GM23338 (cell line): Measurements from ENCODE around the gene CMSS1. TPM values are rescaled to one million over a fixed set of nuclear protein-coding genes. Genes with fewer than 3 reads are reported as not detected.

Experiments
- ATAC-seq: fragments of 200-7000 bp; cut with Tn5 transposase; 3 replicates; pipeline ENCODE4 v1.9.1; 2020
- DNase-seq: peaks from one replicate; pipeline ENCODE4 v3.0.0-alpha.2; 2015; ENCODE audit warnings: low spot score
- H2AFZ ChIP-seq: fragments of 200-600 bp; sonication (generic); 2 replicates; pipeline ENCODE4 v1.8.0; 2016; ENCODE audit warnings: antibody characterized with exemption, mild to moderate bottlenecking, moderate library complexity
- H3F3A ChIP-seq: fragments of 200-600 bp; sonication (generic); replicated peaks from 2 replicates; pipeline ENCODE4 v1.8.0; 2017; ENCODE audit warnings: antibody characterized with exemption, mixed run types, low read depth
- H3K27ac ChIP-seq: fragments of 200-600 bp; sonication (generic); 2 replicates; pipeline ENCODE4 v1.6.1; 2016; ENCODE audit warnings: low read depth
- H3K27me3 ChIP-seq: fragments of 200-600 bp; sonication (generic); 2 replicates; pipeline ENCODE4 v1.8.0; 2016; ENCODE audit warnings: mild to moderate bottlenecking, mixed run types, moderate library complexity; ENCODE audit not compliant: insufficient read depth
- H3K36me3 ChIP-seq: fragments of 200-600 bp; sonication (generic); 2 replicates; pipeline ENCODE4 v1.8.0; 2016; ENCODE audit warnings: mild to moderate bottlenecking; ENCODE audit not compliant: insufficient read depth
- H3K4me1 ChIP-seq: fragments of 200-600 bp; sonication (generic); 2 replicates; pipeline ENCODE4 v1.8.0; 2016; ENCODE audit warnings: mild to moderate bottlenecking, moderate library complexity; ENCODE audit not compliant: insufficient read depth
- H3K4me2 ChIP-seq: fragments of 200-600 bp; sonication (generic); 2 replicates; pipeline ENCODE4 v1.7.1; 2017; ENCODE audit warnings: mixed run types
- H3K4me3 ChIP-seq: fragments of 200-600 bp; sonication (generic); 2 replicates; pipeline ENCODE4 v1.6.1; 2016; ENCODE audit warnings: mixed run types
- H3K79me2 ChIP-seq: fragments of 200-600 bp; sonication (generic); replicated peaks from 2 replicates; pipeline ENCODE4 v1.8.0; 2017; ENCODE audit warnings: mild to moderate bottlenecking; ENCODE audit not compliant: insufficient read depth
- H3K9me2 ChIP-seq: fragments of 200-600 bp; sonication (generic); 2 replicates; pipeline ENCODE4 v1.8.0; 2017; ENCODE audit not compliant: insufficient read depth
- H4K20me1 ChIP-seq: fragments of 200-600 bp; sonication (generic); replicated peaks from 2 replicates; pipeline ENCODE4 v1.8.0; 2017; ENCODE audit warnings: mild to moderate bottlenecking; ENCODE audit not compliant: insufficient read depth
- H3K27ac Mint-ChIP-seq: 2 replicates; pipeline ENCODE4 v1.8.0; 2020; ENCODE audit warnings: inconsistent platforms, mild to moderate bottlenecking, moderate library complexity, mixed read lengths
- H3K27me3 Mint-ChIP-seq: 3 replicates; pipeline ENCODE4 v1.8.0; 2022; ENCODE audit warnings: low read depth, mild to moderate bottlenecking, moderate library complexity, mixed read lengths, inconsistent platforms; ENCODE audit not compliant: insufficient read depth, poor library complexity
- H3K36me3 Mint-ChIP-seq: 3 replicates; pipeline ENCODE4 v1.8.0; 2021; ENCODE audit warnings: low read depth, mild to moderate bottlenecking, inconsistent platforms, moderate library complexity, mixed read lengths
- H3K4me1 Mint-ChIP-seq: 3 replicates; pipeline ENCODE4 v1.8.0; 2020; ENCODE audit warnings: mild to moderate bottlenecking, inconsistent platforms, mixed read lengths
- H3K4me3 Mint-ChIP-seq: 3 replicates; pipeline ENCODE4 v1.8.0; 2021; ENCODE audit warnings: moderate library complexity, mild to moderate bottlenecking, inconsistent platforms, mixed read lengths
- H3K9me3 Mint-ChIP-seq: 3 replicates; pipeline ENCODE4 v1.8.0; 2020; ENCODE audit warnings: moderate library complexity, mild to moderate bottlenecking, inconsistent platforms, mixed read lengths
- CREB1 ChIP-seq: fragments of 250-450 bp; sonication (Bioruptor Pico); IDR thresholded peaks from 2 replicates; pipeline ENCODE4 v1.5.0; 2020; ENCODE audit warnings: low read depth, mild to moderate bottlenecking, moderate library complexity
- CTCF ChIP-seq, 2 experiments: fragments of 200-600 bp in 1 of 2; sonication (generic) in 1 of 2; conservative IDR thresholded peaks; 2 replicates each; pipeline versions ENCODE4 v1.5.1 to v1.6.1; 2016 to 2017; ENCODE audit warnings: antibody characterized with exemption in 2 of 2, low read depth in 2 of 2, mild to moderate bottlenecking in 2 of 2, moderate library complexity in 1 of 2
- ETS1 ChIP-seq: IDR thresholded peaks from 2 replicates; pipeline ENCODE4 v1.6.1; 2016; ENCODE audit warnings: antibody characterized with exemption
- POLR2AphosphoS5 ChIP-seq: IDR thresholded peaks from 2 replicates; pipeline ENCODE4 v1.6.1; 2016; ENCODE audit warnings: antibody characterized with exemption, low read depth
- ZNF331 ChIP-seq: fragments of 250-450 bp; sonication (Bioruptor Pico); IDR thresholded peaks from 2 replicates; pipeline ENCODE4 v1.5.0; 2020; ENCODE audit warnings: low read depth, mild to moderate bottlenecking, moderate library complexity
- polyA plus RNA-seq: library from polyadenylated mRNA; unstranded; fragments of >200 nt; fragmentation: Nextera tagmentation; extraction: Ambion mirVana; gene quantifications from 2 replicates; pipeline ENCODE4 v1.2.1, GENCODE V29; 2016
- total RNA-seq: library from RNA; depleted of rRNA; stranded (reverse); fragments of >200 nt; shearing (Covaris generic); gene quantifications from 2 replicates; pipeline ENCODE4 v1.2.3, GENCODE V29; 2014
- TF ChIP-seq, protein P1 (sequence below): fragments of 250-450 bp; sonication (Bioruptor Pico); IDR thresholded peaks from 2 replicates; pipeline ENCODE4 v1.5.0; 2020; ENCODE audit warnings: mild to moderate bottlenecking, moderate library complexity

Gene CMSS1
- total and polyA plus RNA-seq, 2 experiments from 2014 or later, result 39.4 to 187 TPM

- Histone ChIP-seq H3K79me2 (no peaks in the 10 kb centered on the region), H3K27ac (no peak overlapping the region), H3F3A (no peaks in the 10 kb centered on the region), H4K20me1 (no peaks in the 10 kb centered on the region), H3K4me2 (no peak overlapping the region), H3K4me3 (no peak overlapping the region), H3K27me3 (no peaks in the 10 kb centered on the region), H3K4me1 (no peaks in the 10 kb centered on the region), H3K36me3 (no peaks in the 10 kb centered on the region), H2AFZ (no peak overlapping the region), H3K9me2 (no peaks in the 10 kb centered on the region)
- Mint-ChIP-seq H3K36me3 (no peaks in the 10 kb centered on the region; the same call in 2 of the 3 replicates), H3K4me3 (no peak overlapping the region), H3K4me1 (peaks cover 15% of the 10 kb centered on the region; the same call in 2 of the 3 replicates), H3K27ac (no peak overlapping the region), H3K27me3 (peaks cover 1% of the 10 kb centered on the region), H3K9me3 (no peaks in the 10 kb centered on the region)
- DNase-seq (no peak), ATAC-seq (no peak)
- TF ChIP-seq, protein P1, sequence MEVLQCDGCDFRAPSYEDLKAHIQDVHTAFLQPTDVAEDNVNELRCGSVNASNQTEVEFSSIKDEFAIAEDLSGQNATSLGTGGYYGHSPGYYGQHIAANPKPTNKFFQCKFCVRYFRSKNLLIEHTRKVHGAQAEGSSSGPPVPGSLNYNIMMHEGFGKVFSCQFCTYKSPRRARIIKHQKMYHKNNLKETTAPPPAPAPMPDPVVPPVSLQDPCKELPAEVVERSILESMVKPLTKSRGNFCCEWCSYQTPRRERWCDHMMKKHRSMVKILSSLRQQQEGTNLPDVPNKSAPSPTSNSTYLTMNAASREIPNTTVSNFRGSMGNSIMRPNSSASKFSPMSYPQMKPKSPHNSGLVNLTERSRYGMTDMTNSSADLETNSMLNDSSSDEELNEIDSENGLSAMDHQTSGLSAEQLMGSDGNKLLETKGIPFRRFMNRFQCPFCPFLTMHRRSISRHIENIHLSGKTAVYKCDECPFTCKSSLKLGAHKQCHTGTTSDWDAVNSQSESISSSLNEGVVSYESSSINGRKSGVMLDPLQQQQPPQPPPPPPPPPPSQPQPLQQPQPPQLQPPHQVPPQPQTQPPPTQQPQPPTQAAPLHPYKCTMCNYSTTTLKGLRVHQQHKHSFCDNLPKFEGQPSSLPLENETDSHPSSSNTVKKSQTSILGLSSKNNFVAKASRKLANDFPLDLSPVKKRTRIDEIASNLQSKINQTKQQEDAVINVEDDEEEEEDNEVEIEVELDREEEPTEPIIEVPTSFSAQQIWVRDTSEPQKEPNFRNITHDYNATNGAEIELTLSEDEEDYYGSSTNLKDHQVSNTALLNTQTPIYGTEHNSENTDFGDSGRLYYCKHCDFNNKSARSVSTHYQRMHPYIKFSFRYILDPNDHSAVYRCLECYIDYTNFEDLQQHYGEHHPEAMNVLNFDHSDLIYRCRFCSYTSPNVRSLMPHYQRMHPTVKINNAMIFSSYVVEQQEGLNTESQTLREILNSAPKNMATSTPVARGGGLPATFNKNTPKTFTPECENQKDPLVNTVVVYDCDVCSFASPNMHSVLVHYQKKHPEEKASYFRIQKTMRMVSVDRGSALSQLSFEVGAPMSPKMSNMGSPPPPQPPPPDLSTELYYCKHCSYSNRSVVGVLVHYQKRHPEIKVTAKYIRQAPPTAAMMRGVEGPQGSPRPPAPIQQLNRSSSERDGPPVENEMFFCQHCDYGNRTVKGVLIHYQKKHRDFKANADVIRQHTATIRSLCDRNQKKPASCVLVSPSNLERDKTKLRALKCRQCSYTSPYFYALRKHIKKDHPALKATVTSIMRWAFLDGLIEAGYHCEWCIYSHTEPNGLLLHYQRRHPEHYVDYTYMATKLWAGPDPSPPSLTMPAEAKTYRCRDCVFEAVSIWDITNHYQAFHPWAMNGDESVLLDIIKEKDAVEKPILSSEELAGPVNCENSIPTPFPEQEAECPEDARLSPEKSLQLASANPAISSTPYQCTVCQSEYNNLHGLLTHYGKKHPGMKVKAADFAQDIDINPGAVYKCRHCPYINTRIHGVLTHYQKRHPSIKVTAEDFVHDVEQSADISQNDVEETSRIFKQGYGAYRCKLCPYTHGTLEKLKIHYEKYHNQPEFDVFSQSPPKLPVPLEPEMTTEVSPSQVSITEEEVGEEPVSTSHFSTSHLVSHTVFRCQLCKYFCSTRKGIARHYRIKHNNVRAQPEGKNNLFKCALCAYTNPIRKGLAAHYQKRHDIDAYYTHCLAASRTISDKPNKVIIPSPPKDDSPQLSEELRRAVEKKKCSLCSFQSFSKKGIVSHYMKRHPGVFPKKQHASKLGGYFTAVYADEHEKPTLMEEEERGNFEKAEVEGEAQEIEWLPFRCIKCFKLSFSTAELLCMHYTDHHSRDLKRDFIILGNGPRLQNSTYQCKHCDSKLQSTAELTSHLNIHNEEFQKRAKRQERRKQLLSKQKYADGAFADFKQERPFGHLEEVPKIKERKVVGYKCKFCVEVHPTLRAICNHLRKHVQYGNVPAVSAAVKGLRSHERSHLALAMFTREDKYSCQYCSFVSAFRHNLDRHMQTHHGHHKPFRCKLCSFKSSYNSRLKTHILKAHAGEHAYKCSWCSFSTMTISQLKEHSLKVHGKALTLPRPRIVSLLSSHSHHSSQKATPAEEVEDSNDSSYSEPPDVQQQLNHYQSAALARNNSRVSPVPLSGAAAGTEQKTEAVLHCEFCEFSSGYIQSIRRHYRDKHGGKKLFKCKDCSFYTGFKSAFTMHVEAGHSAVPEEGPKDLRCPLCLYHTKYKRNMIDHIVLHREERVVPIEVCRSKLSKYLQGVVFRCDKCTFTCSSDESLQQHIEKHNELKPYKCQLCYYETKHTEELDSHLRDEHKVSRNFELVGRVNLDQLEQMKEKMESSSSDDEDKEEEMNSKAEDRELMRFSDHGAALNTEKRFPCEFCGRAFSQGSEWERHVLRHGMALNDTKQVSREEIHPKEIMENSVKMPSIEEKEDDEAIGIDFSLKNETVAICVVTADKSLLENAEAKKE (CRISPR knock-in tag), result no peak
- TF ChIP-seq CTCF (conservative IDR thresholded peaks at IDR 0.05; ENCODE audit: low read depth in 2 of 2), result no peak
Measured at GRCh38 chr3:100098784-100099070, 281.1 kb downstream of the CMSS1 start.

GRCh38 chr3:100099621-100100020, 282.0 kb downstream of the CMSS1 start:
- Mint-ChIP-seq H3K27me3 (peaks cover 1% of the 10 kb centered on the region), H3K27ac (no peak overlapping the region), H3K9me3 (no peaks in the 10 kb centered on the region), H3K36me3 (no peaks in the 10 kb centered on the region; the same call in 2 of the 3 replicates), H3K4me3 (no peak overlapping the region), H3K4me1 (peaks cover 19% of the 10 kb centered on the region; the same call in 2 of the 3 replicates)
- no peaks in the 10 kb centered on the region for H3K9me2 ChIP-seq
- H3F3A ChIP-seq, result no peaks in the 10 kb centered on the region
- H3K36me3 ChIP-seq, result no peaks in the 10 kb centered on the region
- H3K4me1 ChIP-seq, result no peaks in the 10 kb centered on the region
- H3K27ac ChIP-seq, result no peak overlapping the region
- ATAC-seq (no peak), DNase-seq (no peak)
- no peak overlapping the region for H2AFZ ChIP-seq
- no peaks in the 10 kb centered on the region for H4K20me1 ChIP-seq
- no peak for TF ChIP-seq POLR2AphosphoS5
- TF ChIP-seq CREB1, result no peak
- TF ChIP-seq ETS1, result no peak
- TF ChIP-seq ZNF331 (CRISPR knock-in tag), result no peak
- no peaks in the 10 kb centered on the region for H3K79me2 ChIP-seq
- no peak overlapping the region for H3K4me2 ChIP-seq
- H3K27me3 ChIP-seq, result no peaks in the 10 kb centered on the region
- no peak overlapping the region for H3K4me3 ChIP-seq
